ENCODE data around the gene MORN5.
A peak's percentile ranks its signal among the peaks of the same experiment; 100 is the strongest.

The MORN5 gene

GRCh38 chr9:122192261-122192875 lies 32.7 kb downstream of the MORN5 start:
- no peak for DNase-seq (ENCODE audit: low read depth)

- no peak for DNase-seq (ENCODE audit: low read depth)
Observed at GRCh38 chr9:122192914-122193525, 33.3 kb downstream of the MORN5 start.

- DNase-seq (ENCODE audit: low read depth) = no peak
Observed at GRCh38 chr9:122193651-122194050, 33.9 kb downstream of the MORN5 start.

GRCh38 chr9:122195875-122196274 lies 36.2 kb downstream of the MORN5 start:
- no peak for DNase-seq (ENCODE audit: low read depth)

GRCh38 chr9:122197426-122197825 lies 37.7 kb downstream of the MORN5 start:
- no peak for DNase-seq (ENCODE audit: low read depth)

- DNase-seq (ENCODE audit: low read depth) = no peak
Observed at GRCh38 chr9:122197882-122198281, 38.2 kb downstream of the MORN5 start.

GRCh38 chr9:122200960-122201595 lies 41.4 kb downstream of the MORN5 start:
- DNase-seq (ENCODE audit: low read depth) = no peak

- no peak for DNase-seq (ENCODE audit: low read depth)
Observed at GRCh38 chr9:122201641-122202040, 41.9 kb downstream of the MORN5 start.

GRCh38 chr9:122202111-122202510 lies 42.4 kb downstream of the MORN5 start:
- no peak for DNase-seq (ENCODE audit: low read depth)

GRCh38 chr9:122204055-122204454 lies 44.3 kb downstream of the MORN5 start:
- no peak for DNase-seq (ENCODE audit: low read depth)

GRCh38 chr9:122204491-122204890 lies 44.8 kb downstream of the MORN5 start:
- no peak for DNase-seq (ENCODE audit: low read depth)

GRCh38 chr9:122205176-122205575 lies 45.5 kb downstream of the MORN5 start:
- DNase-seq (ENCODE audit: low read depth) = no peak

- DNase-seq (ENCODE audit: low read depth) = no peak
Observed at GRCh38 chr9:122206118-122207046, 46.7 kb downstream of the MORN5 start.

- no peak for DNase-seq (ENCODE audit: low read depth)
Observed at GRCh38 chr9:122207096-122207495, 47.4 kb downstream of the MORN5 start.

- DNase-seq (ENCODE audit: low read depth) = no peak
Observed at GRCh38 chr9:122209451-122209850, 49.7 kb downstream of the MORN5 start.

GRCh38 chr9:122212473-122213004 lies 52.8 kb downstream of the MORN5 start:
- DNase-seq (ENCODE audit: low read depth) = no peak

- no peak for DNase-seq (ENCODE audit: low read depth)
Observed at GRCh38 chr9:122213102-122213588, 53.4 kb downstream of the MORN5 start.

- DNase-seq (ENCODE audit: low read depth) = peak; percentile 65
Observed at GRCh38 chr9:122213589-122214413, 54.1 kb downstream of the MORN5 start.

- DNase-seq (ENCODE audit: low read depth) = no peak
Observed at GRCh38 chr9:122214507-122214906, 54.8 kb downstream of the MORN5 start.

GRCh38 chr9:122215663-122216062 lies 56.0 kb downstream of the MORN5 start:
- DNase-seq (ENCODE audit: low read depth) = no peak

GRCh38 chr9:122216138-122216797 lies 56.6 kb downstream of the MORN5 start:
- DNase-seq (ENCODE audit: low read depth) = no peak
